IMR-90 (cell line): ENCODE results near the gene PLA2G2E. TPM values are rescaled to one million over a fixed set of nuclear protein-coding genes. Genes with fewer than 3 reads are reported as not detected.
"Not testable (repeated sequence)": the region's sequence is repeated elsewhere in the genome, so short reads cannot be mapped to it uniquely, and the experiment has no call there.

Source experiments
- ATAC-seq: fragments of 200-7000 bp; cut with Tn5 transposase; 2 replicates; pipeline ENCODE4 v1.9.1; 2020; ENCODE audit warnings: low read depth, mild to moderate bottlenecking, moderate library complexity
- BruUV-seq: library from RNA; stranded (reverse); fragments of 400-500 nt; replicated peaks from 2 replicates; lab custom pipeline; 2021; lab: Mats Ljungman, UMichigan
- CTCF ChIA-PET: fragments of 300-600 bp; formaldehyde crosslinking; extraction: SDS; loops from one replicate; lab custom pipeline; 2021; ENCODE audit warnings: antibody characterized with exemption; lab: Yijun Ruan, JAX
- POLR2A ChIA-PET: fragments of 300-600 bp; sonication (Branson Sonifier 250); formaldehyde crosslinking; loops from one replicate; lab custom pipeline; 2022; ENCODE audit warnings: antibody characterized with exemption; ENCODE audit not compliant: unreplicated experiment; lab: Charles Lee
- DNase-seq: peaks from one replicate; pipeline ENCODE4 v3.0.0; 2013
- H2AFZ ChIP-seq: replicated peaks from 2 replicates; pipeline ENCODE3; 2013; ENCODE audit warnings: low read length, mild to moderate bottlenecking; ENCODE audit not compliant: poor library complexity
- H2AK5ac ChIP-seq: 2 replicates; pipeline ENCODE4 v1.6.1; 2013; ENCODE audit warnings: low read depth, low read length, inconsistent platforms
- H2AK9ac ChIP-seq: replicated peaks from 2 replicates; pipeline ENCODE3; 2013; ENCODE audit warnings: mild to moderate bottlenecking, low read depth, low read length, moderate library complexity; ENCODE audit not compliant: poor library complexity
- H2BK120ac ChIP-seq: 2 replicates; pipeline ENCODE4 v1.6.1; 2013; ENCODE audit warnings: low read depth, low read length, inconsistent platforms
- H2BK15ac ChIP-seq: 3 replicates; pipeline ENCODE4 v1.6.1; 2013; ENCODE audit warnings: low read depth, low read length, inconsistent platforms
- H2BK20ac ChIP-seq: 2 replicates; pipeline ENCODE4 v1.6.1; 2013; ENCODE audit warnings: low read depth, mild to moderate bottlenecking, inconsistent platforms, low read length, moderate library complexity
- H2BK5ac ChIP-seq: 2 replicates; pipeline ENCODE4 v1.6.1; 2013; ENCODE audit warnings: mild to moderate bottlenecking, low read depth, low read length, inconsistent platforms; ENCODE audit not compliant: poor library complexity, severe bottlenecking
- H3K14ac ChIP-seq: replicated peaks from 2 replicates; pipeline ENCODE4 v1.6.1; 2013; ENCODE audit warnings: low read depth, low read length, inconsistent platforms
- H3K18ac ChIP-seq: 2 replicates; pipeline ENCODE4 v1.6.1; 2013; ENCODE audit warnings: low read depth, low read length, control low read depth
- H3K23ac ChIP-seq: 2 replicates; pipeline ENCODE4 v1.6.1; 2013; ENCODE audit warnings: low read depth, low read length, inconsistent platforms
- H3K27ac ChIP-seq: 2 replicates; pipeline ENCODE4 v1.5.1; 2013; ENCODE audit warnings: mild to moderate bottlenecking, control low read depth, low read length; ENCODE audit not compliant: insufficient read depth
- H3K27me3 ChIP-seq: 2 replicates; pipeline ENCODE4 v1.6.1; 2013; ENCODE audit warnings: low read length; ENCODE audit not compliant: control insufficient read depth, insufficient read depth
- H3K36me3 ChIP-seq: 2 replicates; pipeline ENCODE4 v1.6.1; 2013; ENCODE audit warnings: low read length, mixed read lengths; ENCODE audit not compliant: control insufficient read depth, insufficient read depth
- H3K4ac ChIP-seq: 2 replicates; pipeline ENCODE4 v1.6.1; 2013; ENCODE audit warnings: low read depth, low read length, inconsistent platforms
- H3K4me1 ChIP-seq: 2 replicates; pipeline ENCODE4 v1.6.1; 2013; ENCODE audit warnings: low read length, mixed read lengths; ENCODE audit not compliant: control insufficient read depth, insufficient read depth
- H3K4me2 ChIP-seq: 2 replicates; pipeline ENCODE4 v1.6.1; 2013; ENCODE audit warnings: low read depth, mild to moderate bottlenecking, control low read depth, low read length, moderate library complexity
- H3K4me3 ChIP-seq: 2 replicates; pipeline ENCODE4 v1.5.1; 2013; ENCODE audit warnings: low read depth, mild to moderate bottlenecking, control low read depth, low read length, moderate library complexity; ENCODE audit not compliant: insufficient read depth
- H3K56ac ChIP-seq: 2 replicates; pipeline ENCODE4 v1.6.1; 2013; ENCODE audit warnings: low read length, inconsistent platforms; ENCODE audit not compliant: insufficient read depth; ENCODE audit errors: extremely low read depth
- H3K79me1 ChIP-seq, 2 experiments: 2 replicates each; pipeline ENCODE4 v1.6.1; 2013; ENCODE audit warnings: low read length in 2 of 2, inconsistent platforms in 1 of 2, low read depth in 1 of 2
- H3K9ac ChIP-seq: 2 replicates; pipeline ENCODE4 v1.6.1; 2013; ENCODE audit warnings: low read depth, low read length, control low read depth
- H3K9me1 ChIP-seq: 2 replicates; pipeline ENCODE4 v1.6.1; 2013; ENCODE audit warnings: low read length, inconsistent platforms; ENCODE audit not compliant: insufficient read depth
- H3K9me3 ChIP-seq: 2 replicates; pipeline ENCODE4 v1.6.1; 2013; ENCODE audit warnings: low read length; ENCODE audit not compliant: control insufficient read depth, insufficient read depth
- H4K20me1 ChIP-seq: 2 replicates; pipeline ENCODE4 v1.6.1; 2013; ENCODE audit warnings: low read length, inconsistent platforms; ENCODE audit not compliant: insufficient read depth
- H4K5ac ChIP-seq: 2 replicates; pipeline ENCODE4 v1.6.1; 2013; ENCODE audit warnings: mild to moderate bottlenecking, low read depth, low read length, control low read depth
- H4K8ac ChIP-seq, 2 experiments: 2 replicates each; pipeline ENCODE4 v1.6.1; 2013; ENCODE audit warnings: low read depth in 2 of 2, low read length in 2 of 2, control low read depth in 1 of 2, inconsistent platforms in 1 of 2
- H4K91ac ChIP-seq: 2 replicates; pipeline ENCODE4 v1.6.1; 2013; ENCODE audit warnings: low read depth, low read length, inconsistent platforms; ENCODE audit not compliant: insufficient read depth
- CEBPB ChIP-seq: IDR thresholded peaks from 2 replicates; pipeline ENCODE4 v1.6.1; 2012; ENCODE audit warnings: low read depth, low read length, improper control_type of control experiment
- WGBS, 2 experiments: methylation state at CpG; one replicate each; pipeline versions ENCODE4 v1.1.5 to v1.1.7; 2013; ENCODE audit warnings: missing lambda C conversion rate in 2 of 2; ENCODE audit not compliant: insufficient read length in 1 of 2; ENCODE audit errors: extremely low coverage in 2 of 2; 5-methylcytosine and 5-hydroxymethylcytosine counted together
- dilution Hi-C: fragments of 300-500 bp; cut with HindIII; formaldehyde crosslinking; loops from one replicate; pipeline ENCODE4 v1.14.3; 2018; ENCODE audit warnings: low sequenced_read_pairs; ENCODE audit not compliant: unreplicated experiment
- in situ Hi-C: fragments of 300-500 bp; cut with MboI; formaldehyde crosslinking; loops from 3 replicates; pipeline ENCODE4 v1.14.3; 2019; ENCODE audit warnings: low sequenced_read_pairs, inconsistent platforms, mixed read lengths
- intact Hi-C: fragments of 100-400 bp; cut with micrococcal nuclease; formaldehyde crosslinking; loops from 2 replicates; pipeline ENCODE4 v1.10.0; 2022
- polyA plus RNA-seq, 3 experiments: library from polyadenylated mRNA; depleted of rRNA; stranded (reverse); fragments of >200 nt; gene quantifications; 2 replicates each; pipeline ENCODE4 v1.2.3, GENCODE V29; 2012; ENCODE audit warnings: low replicate concordance in 1 of 3
- total RNA-seq: library from RNA; depleted of rRNA; stranded (reverse); fragments of >200 nt; gene quantifications from 2 replicates; pipeline ENCODE4 v1.2.3, GENCODE V29; 2012
- TF ChIP-seq, protein P1 (sequence below): fragments of 150-350 bp; IDR thresholded peaks from 2 replicates; pipeline ENCODE4 v1.6.1; 2016; ENCODE audit warnings: low read depth, mild to moderate bottlenecking, low read length, moderate library complexity, borderline replicate concordance

Gene PLA2G2E
- total and polyA plus RNA-seq, 2 of the 4 experiments (the other 2 are of a cell fraction), result not detected

DNA sequence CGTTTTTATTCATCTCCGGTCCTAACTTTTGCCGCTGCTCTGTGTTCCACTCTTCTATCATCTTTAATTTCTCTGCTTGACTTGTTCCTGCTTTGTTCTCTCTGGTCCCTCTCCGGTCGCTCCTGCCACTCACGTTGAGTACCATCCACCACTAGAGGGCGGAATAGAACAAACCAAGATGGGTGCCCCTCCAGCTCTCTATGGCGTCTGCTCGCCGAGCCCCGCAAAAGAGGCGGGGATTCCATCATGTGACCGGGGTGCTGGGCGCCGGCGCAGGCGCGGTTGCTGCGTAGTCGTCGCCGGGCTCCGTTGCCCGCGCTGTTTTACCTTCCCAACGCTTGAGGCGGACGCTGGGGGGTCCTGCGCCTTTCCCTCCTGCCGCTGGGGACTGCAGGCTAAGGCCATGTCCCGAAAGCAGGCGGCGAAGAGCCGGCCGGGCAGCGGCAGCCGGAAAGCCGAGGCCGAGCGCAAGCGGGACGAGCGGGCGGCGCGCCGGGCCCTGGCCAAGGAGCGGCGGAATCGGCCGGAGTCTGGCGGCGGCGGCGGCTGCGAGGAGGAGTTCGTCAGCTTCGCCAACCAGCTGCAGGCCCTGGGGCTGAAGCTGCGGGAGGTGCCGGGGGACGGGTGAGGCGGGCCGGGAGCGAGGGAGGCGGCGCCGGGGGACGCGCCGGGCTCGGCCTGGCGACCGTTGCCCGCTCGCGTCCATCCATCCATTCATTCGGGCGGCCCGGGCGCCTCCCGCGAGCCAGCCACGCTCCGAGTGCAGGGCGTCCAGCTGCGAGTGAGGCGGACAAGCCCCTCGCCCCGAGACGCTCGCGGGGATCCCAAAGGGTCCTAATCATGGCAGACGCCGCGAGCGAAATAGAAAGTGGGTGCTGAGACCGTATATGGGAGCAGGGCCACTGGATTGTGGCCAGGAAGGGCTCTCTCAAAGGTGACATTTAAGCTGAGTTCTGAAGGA is 41.0 kb downstream of the PLA2G2E start, which contains the start of gene OTUD3 (continued):
- no peak for TF ChIP-seq CEBPB
- TF ChIP-seq, protein P1, sequence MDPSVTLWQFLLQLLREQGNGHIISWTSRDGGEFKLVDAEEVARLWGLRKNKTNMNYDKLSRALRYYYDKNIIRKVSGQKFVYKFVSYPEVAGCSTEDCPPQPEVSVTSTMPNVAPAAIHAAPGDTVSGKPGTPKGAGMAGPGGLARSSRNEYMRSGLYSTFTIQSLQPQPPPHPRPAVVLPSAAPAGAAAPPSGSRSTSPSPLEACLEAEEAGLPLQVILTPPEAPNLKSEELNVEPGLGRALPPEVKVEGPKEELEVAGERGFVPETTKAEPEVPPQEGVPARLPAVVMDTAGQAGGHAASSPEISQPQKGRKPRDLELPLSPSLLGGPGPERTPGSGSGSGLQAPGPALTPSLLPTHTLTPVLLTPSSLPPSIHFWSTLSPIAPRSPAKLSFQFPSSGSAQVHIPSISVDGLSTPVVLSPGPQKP, result no peak

DNA sequence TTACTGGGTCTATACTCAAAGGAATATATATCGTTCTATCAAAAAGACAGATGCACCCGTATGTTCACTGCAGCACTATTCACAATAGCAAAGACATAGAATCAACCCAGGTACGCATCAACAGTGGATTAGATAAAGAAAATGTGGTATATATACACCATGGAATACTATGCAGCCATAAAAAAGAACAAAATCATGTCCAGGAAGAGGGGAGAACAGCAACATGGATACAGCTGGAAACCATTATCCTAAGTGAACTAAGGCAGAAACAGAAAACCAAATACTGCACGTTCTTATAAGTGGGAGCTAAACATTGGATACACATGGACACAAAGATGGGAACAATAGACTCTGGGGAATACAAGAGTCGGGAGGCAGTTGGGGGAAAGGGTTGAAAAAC is 42.6 kb downstream of the PLA2G2E start:
- H2AK9ac ChIP-seq, H2BK5ac ChIP-seq, H4K5ac ChIP-seq, H3K4me3 ChIP-seq, H3K23ac ChIP-seq, H3K4me1 ChIP-seq, H3K9me1 ChIP-seq, H2AK5ac ChIP-seq, H3K56ac ChIP-seq, H2BK120ac ChIP-seq, H4K8ac ChIP-seq, ATAC-seq, H2BK15ac ChIP-seq, H3K9me3 ChIP-seq, H3K27me3 ChIP-seq, H3K14ac ChIP-seq, CTCF ChIA-PET, dilution Hi-C loops, H3K4me2 ChIP-seq, H3K18ac ChIP-seq, H4K91ac ChIP-seq, H3K36me3 ChIP-seq, H3K9ac ChIP-seq, H2AFZ ChIP-seq, H3K27ac ChIP-seq, in situ Hi-C loops, H3K4ac ChIP-seq, DNase-seq, H2BK20ac ChIP-seq, POLR2A ChIA-PET, BruUV-seq: not testable (repeated sequence)
- intact Hi-C loops, result loop anchor here (10.0 kb wide), 1 partner anchor 216 kb away; the partner anchor contains the start of gene HTR6
- WGBS, 2 experiments, result no CpG with 5 or more reads among the region's 5 CpGs
- Histone ChIP-seq H4K20me1 (peaks cover 27% of the 10 kb centered on the region; the same call in 1 of the 2 replicates), H3K79me1 (peaks cover 15 to 28% of the 10 kb centered on the region in 2 experiments)
